Right kidney (tissue), 1 donor: Measurements from ENCODE around the gene PTX4.
"Not testable (repeated sequence)": the region's sequence is repeated elsewhere in the genome, so short reads cannot be mapped to it uniquely, and the experiment has no call there.

Experiments used
- DNase-seq: peaks from one replicate; pipeline ENCODE4 v3.0.0-alpha.2; 2016

The PTX4 gene

DNA sequence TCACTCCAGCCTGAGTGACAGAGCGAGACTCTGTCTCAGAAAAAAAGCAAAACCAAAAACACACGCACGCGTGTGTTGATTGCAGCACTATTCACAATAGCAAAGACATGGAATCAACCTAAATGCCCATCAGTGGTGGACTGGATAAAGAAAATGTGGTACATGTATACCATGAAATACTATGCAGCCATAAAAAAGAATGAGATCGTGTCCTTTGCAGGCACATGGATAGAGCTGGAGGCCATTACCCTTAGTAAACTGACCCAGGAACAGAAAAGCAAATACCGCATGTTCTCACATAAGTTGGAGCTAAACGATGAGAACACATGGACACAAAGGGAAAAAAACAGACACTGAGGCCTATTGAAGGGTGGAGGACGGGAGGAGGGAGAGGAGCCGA, 9.8 kb downstream of the PTX4 start:
- DNase-seq = not testable (repeated sequence)

DNA sequence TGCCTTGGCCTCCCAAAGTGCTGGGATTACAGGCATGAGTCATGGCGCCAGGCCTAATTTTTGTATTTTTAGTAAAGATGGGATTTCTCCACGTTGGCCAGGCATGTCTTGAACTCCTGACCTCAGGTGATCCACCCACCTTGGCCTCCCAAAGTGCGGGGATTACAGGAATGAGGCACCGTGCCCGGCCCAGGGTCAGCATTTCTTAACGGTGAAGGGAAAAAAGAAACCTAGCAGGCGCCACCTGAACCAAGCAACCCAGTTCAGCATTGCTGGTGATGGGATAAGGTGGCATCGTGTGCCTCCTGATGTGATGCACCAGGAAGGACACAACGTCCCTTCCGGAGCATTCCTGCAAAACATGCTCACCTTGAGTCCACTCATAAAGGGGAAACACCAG, 11.7 kb downstream of the PTX4 start:
- no peak for DNase-seq

DNA sequence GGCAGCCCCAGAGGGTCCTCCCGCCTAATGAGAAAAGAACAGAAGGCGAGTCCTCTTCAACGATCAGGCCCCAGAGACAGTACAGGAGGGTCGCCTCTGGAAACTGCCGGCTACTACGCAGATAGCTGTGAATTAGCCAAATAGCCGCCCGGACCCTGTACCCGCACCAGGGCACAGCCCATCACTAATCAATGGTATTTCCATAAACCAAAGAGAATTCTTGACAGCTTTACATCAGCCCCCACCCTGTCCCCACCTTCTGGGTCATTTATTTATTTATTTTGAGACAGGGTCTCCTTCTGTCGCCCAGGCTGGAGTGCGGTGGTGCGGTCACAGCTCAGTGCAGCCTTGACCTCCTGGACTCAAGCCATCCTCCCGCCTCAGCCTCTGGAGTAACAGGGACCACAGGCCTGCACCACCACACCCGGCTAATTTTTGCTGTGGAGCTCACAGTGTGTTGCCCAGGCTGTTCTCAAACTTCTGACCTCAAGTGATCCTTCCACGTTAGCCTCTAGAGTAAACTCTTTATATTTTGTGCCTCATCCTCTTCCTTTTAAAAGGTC, 13.1 kb downstream of the PTX4 start:
- DNase-seq = no peak

DNA sequence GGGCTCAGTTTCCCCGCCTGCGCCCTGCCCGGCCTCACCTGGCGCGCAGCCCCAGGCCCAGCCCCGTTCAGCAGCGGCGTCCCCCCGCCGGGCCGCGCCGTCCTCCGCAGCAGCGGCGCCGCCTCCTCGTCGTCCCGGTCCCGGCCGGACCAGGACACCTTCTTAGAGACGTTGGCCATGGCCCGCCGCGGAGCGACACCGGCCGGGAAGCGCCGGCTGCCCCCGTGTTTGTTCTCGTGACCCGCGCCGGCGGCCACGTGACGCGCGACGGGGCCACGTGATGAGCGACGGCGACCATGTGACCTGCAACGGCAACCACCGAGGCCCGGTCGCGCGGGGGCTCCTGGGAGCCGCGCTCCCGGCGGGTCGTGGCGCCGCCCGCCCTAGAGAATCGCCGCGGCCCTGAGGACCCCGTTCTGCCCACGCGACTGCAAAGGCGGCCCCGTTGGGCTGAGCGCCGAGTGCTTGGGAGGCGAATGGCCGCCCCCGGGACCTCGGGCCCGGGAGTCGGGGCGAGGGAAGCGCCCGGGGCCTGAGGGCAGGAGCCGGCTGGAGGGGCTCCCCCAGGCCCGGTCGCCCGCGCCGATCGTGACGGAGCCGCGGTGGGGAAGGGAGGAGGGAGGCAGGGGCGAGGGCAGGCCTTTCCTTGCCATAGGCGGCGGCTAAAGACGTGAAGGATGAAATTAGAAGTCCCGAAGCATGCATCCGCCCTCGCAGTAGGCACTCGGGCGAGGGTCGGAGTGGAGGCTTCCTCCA, 13.8 kb downstream of the PTX4 start, which contains the start of gene CLCN7:
Gene CLCN7 (minus strand): TSS at position 233 of the 756 bp plus-strand sequence. CDS start 54 bp downstream, at position 179.
- DNase-seq = peak; percentile 93

DNA sequence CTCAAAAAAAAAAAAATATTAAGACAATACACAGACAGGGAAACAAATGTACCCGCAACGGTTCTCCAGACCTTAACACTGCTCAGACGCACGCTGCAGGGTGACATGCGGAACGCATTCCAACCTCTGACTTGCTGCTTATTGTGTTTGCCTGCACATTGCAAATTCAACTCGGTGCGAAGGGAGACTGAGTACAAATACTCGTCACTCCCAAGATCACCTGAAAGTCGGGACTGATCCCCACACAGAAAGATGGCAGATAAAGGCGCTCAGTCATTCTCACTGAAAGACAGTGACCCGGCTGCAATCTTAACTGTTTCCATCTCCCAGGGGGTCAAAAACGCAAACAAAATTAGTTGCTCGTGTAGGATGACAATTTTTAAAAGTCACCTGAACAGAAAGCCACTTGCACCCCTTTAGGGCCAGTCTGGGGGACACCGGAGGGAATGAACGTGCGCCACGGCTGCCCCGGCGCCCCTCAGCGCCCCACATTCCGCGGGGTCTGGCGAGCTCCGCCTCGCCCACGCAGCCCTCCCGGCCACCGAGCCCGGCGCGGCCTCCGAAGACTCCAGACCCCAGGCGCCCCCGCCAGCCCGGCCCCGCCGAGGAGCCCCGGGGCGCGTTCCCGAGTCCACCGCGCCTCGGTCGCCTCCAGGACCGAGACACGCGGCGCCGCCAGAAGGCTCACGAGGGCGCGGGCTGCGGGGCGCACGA, 14.5 kb downstream of the PTX4 start:
- DNase-seq = peak; percentile 23

DNA sequence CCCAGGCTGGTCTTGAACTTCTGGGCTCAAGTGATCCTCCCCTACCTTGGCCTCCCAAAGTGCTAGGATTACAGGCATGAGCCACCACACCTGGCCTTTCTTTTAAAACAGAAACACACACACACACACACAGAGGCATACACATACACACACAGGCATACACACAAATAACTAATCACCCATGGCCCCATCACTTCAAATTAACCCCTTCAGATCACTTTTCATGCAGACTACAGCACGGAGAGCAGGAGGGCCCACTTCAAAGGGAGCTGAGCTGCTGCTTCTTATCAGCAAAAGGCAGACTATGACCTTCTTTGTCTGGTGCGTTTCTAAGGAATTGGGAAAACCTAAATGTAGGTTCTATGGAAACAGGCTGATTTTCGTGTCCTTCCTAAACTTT, 15.8 kb downstream of the PTX4 start:
- no peak for DNase-seq

DNA sequence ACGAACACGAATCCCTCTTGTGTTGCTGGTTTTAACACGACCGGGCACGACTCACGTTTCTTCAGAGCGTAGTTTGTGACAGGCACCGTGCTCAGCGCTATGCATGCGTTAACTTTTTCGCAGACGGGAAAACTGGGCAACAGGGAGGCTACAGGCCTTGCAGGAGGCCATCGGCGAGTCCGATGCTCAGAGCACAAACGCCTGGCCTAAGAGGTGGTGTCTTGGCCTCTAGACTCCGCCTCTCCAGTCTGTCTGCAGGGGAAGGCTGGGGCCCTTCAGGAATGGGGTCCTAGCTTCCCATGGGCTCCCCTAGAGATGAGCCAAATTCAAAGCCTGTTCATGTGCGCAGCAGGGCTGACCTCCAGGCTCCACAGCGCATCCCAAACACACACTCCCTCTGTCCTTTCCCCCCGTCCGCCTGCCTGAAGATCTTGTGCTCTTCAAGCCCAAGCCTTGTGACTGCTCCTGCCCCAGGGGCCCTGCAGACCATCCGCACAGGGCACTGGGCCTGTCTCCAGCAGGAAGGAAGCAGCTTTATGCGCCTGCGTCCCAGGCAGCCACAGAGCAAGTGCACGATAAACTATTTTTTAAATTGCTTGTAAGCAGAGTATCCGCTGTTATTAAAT, 17.1 kb downstream of the PTX4 start:
- no peak for DNase-seq

DNA sequence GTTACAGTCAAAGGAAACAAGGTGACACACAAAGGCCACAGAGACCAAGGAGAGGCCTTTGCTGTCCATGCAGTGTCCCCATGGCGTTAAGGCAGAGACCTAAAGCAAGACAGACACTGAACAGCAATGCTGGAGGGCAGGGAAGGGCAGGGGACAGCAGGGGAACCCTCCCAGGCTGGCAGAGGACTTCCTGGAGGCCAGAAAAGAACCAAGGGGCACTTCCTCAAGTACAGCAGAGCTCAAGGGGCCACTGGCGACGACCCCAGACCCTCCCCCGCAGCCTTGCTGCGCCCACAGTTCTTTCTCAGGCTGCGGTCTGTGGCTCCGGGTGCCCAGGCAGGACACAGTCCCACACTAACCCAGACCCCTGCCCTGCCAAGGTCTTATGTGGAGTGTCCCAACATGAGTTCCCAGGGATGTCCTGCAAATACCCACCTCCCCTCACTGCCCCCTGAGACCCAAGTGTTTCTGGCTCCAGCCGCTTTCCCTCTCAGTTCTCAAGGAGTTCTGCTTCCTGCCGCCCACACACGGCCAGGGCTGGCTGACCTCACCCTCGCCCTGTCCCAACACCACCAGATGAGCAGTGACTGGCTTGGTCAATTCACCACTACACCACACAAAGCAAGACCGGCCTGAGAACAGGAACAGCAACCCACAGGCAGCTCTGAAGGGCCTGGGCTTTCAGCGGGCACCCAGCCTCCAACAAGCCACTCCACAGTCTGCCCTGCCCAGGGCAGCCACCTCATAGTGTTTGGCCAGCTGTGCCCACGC, 18.1 kb downstream of the PTX4 start:
- no peak for DNase-seq

DNA sequence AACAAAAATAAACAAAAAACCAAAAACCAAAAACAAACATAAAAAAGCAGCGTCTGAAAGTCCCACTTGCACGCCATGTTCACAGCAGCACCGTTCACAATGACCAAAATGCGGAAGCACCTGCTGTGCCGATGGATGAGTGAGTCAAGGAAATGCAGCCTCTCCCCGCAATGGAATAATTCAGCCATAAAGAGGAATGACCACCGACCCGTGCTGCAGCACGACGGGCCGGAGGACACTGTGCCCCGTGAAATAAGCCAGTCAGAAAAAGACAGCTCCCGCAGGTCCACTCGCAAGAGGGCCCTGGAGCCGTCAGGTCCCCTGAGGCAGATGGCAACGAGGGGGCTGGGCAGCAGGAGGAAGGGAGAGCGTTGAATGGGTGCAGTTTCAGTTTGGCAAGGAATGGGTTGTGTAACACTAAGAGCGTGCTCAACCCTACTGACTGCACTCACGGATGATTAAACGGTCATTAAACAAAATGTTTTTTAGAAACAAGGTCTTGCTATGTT, 19.0 kb downstream of the PTX4 start:
- no peak for DNase-seq

DNA sequence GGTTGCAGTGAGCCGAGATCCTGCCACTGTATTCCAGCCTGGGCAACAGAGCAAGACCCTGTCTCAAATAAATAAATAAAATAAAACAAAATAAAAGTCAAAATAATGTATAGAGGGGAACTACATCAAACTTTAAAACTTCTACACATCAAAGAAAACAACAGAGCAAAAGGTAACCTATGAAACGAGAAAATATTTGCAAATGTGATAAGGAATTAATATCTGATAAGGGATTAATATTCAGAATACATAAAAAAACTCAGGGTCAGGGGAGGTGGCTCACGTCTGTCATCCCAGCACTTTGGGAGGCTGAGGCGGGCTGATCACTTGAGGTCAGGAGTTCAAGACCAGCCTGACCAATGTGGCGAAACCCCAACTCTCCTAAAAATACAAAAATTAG, 19.6 kb downstream of the PTX4 start:
- not testable (repeated sequence) for DNase-seq

DNA sequence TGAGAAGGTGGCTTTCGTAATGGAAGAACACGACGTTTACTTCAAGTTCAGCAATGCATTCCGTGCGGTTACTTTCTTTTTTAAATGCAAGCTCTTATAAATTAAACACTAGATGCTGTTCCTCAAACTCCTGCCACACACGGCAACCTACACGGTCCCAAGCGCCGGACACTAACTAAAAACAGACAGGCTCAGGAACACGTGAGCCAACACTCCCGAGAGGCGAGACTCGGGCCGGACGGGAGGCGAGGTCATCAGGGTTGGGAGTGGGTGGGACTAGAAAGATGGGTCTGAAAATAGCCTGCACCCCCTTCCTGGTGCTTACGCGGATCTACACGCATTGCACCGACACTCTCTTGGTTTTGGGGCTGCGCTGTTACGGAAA, 20.3 kb downstream of the PTX4 start:
- DNase-seq = no peak

DNA sequence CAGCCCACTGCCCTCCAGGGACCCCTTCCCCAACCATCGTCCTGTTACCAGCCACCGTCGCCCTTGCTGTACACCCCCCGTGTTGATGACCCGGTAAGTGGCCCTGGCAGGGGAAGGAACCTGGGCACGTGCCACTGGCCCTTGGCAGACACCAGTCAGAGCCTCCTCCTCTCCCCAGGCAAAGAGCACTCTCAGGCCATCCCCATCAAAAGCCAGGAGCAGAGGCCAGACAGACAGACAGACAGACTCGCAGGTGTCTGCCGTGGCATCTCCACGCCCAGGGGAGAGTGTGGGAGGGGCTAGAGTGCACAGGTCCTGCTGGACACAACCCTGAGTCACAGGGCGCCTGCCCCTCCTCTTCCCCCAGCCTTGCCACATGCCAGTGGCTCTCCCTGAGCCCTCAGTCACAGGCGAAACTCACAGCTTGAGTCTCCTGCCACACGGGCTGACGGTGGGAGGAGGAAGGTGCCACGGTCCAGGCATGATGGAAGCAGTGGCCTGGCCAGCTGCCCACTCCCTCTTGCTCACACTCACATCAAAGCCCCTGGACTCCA, 21.7 kb downstream of the PTX4 start:
- no peak for DNase-seq

DNA sequence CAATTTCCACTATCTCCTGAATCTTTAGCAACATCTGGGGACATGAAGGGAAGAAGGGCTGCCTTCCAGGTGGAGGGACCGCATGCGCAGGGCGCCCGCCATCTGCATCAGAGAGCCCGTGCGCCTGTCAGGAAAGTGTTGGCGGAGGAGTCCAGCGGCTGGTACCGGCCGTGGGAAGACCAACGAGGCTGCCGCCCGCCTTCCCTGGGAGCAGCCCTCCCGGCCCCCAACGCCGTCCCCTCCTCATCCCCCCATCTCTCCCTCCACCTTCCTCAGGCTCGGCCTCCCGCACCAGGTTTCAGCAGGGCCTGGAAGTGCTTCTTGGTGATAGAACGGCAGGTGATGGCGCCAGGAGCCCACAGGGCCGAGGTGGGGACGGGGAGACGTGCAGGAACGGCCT, 22.7 kb downstream of the PTX4 start:
- no peak for DNase-seq

DNA sequence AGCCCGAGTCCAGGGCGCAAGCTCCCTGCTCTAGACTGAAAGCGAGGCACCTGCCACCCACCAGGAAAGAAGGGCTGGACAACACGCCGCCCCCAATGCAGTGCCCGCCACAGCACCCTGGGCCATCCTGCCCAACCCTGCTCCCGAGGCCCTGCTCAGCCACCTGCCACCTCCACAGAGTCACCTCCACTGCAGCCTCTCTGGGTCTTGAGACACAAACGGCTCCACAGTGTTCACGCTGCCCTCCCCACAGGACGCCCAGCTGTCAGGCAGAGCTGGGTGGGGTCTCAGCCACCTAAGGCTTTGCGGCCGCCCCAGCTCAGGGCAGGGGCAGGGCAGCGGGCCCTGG, 23.2 kb downstream of the PTX4 start:
- no peak for DNase-seq

DNA sequence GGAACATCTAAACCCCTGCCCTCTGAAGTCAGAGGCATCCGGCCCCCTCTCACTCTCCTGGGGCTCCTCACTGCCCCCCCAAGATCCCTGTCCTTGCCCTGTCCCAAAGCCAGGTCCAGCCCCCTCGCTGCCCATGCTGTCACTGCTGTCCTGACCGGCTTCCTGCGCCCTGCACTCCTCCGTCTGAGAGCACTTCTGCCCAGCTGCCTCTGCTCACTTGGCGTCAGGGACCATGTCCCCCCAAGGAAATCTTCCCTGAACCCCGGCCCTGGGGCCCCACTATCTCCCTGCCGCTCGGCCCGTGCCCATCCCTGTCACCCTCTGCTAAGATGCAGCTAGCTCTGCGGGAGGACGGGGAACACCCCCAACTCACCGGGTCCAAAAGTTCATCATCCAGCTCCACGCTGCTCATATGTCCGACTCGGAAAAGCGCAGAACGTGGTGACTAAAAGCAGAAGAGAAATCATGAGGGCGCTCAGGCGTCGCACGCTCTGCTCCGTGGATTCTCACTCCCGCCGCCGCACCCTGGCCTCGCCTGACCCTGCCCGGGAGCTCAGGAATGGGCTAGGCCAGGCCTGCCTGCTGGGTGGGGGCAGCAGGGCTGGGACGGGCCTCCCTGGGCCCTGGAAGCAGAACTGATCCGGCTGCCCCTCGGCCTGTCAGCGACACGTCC, 23.7 kb downstream of the PTX4 start:
- DNase-seq = no peak

DNA sequence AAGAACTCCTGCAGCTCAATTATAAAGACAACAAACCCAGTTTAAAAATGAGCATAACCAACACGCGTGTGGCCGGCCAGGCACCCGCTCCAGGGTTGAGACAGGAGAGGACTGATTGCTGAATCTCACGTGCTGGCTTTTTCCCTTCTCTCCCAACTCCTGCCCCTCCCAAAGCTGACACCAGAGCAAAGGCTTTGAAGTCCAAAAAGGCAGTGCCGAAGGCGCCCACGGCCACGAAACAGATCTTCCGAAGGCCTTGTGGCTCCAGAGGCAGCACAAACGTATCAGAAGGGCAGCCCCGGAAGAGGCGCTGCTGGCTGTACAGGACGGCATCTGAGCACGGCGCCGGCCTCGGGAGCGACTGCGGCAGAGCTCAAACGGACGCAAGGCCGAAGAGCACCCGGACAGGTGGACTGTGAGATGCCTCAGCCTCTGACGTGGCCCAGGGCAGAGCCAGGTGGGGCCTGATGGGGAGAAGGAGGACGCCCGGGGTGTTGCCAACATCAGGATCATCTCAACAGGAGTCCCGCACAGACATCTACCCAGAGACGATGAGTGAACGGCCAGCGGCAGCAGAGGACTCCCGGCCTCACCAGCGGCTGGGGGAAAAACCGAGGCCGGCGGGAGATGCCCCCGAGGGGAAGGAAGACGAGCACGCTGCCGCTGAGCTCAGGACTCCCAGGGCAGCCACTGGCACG, 24.4 kb downstream of the PTX4 start:
- DNase-seq = no peak

DNA sequence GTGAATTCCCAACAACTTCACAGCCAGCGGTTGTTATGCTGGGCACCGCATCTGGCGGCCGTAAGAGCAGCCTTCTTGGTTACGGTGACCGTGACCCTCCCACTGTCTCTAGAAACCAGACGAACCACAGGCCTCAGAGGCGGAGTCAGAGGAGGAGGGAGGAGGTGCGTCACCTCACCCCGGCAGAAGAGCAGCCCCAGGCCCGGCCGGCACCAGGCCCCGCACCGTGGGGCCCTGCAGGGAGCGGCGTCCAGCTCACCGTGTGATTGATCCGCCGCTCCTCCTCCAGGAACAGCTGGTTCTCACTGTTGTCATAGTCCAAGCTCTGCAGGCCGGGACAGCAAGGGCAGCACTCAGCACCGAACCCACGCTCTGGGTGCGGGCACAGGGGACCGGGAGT, 27.6 kb downstream of the PTX4 start:
- no peak for DNase-seq

DNA sequence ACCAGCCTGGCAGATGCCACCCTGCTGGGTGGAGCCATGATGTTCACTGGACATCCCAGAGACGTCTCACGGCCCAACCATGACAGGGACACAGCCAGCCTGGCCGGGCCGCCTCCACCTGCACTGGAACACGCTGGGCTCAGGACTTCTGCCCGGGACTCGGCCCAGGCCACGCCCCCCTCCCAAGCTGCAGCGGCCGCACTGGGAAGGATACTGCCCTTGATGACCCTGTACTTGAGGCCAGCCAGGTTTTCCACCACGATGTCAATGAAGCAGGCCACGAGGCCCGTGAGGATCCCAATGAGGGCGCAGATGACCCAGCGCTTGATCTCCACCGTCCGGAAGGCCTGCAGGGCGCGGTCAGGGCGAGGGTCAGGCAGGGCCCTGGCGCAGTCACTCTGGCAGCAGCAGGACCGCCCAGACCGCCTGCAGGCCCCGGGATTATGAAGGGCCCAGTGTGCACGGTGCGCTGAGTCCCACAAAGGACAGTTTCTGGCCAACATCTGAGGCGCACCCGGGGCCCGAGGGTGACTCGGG, 28.1 kb downstream of the PTX4 start:
- no peak for DNase-seq

DNA sequence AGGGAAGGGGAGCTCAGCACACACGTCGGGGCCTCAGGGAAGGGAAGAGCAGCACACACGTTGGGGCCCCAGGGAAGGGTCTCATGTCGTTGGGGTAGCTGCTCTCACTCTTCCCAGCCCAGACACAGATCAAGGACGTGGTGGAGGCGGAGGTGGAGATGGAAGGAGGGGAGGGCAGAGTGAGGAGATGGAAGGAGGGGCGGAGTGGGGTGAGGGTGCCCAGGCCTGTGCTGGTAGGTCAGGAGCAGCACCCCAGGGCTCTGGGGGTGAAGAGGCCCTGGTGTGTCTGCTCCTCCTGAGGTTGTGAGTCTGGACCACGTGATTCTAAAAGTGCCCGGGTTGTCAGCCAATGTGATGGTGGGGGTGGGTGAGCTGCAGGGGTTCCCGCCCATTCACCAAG, 28.8 kb downstream of the PTX4 start:
- DNase-seq = no peak

DNA sequence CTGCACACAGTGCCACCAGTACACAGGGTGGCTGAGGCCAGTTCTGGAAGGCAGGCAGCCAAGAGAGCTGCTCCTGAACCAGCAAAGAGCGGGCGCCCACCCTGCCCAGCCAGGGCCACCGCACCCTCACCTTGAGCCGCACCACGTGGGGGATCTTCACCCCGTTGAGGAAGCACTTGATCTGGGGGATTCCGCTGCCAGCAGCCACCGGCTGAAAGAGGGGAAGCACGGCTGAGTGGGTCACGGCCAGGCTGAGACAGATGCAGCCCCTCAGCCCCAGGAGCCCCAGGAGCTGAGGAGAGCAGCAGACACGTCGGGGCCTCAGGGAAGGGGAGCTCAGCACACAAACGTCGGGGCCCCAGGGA, 29.8 kb downstream of the PTX4 start:
- no peak for DNase-seq
